HEK293 (cell line): Measurements from ENCODE around the gene RBMS1.

Experiments used
- CTCF ChIA-PET: fragments of 350-600 bp; formaldehyde crosslinking; extraction: SDS; loops from one replicate; lab custom pipeline; 2021; ENCODE audit warnings: antibody characterized with exemption; lab: Yijun Ruan, JAX
- POLR2A ChIA-PET: fragments of 300-600 bp; formaldehyde crosslinking; extraction: SDS; loops from one replicate; lab custom pipeline; 2020; ENCODE audit warnings: antibody characterized with exemption, inconsistent platforms; lab: Yijun Ruan, JAX
- H3K27ac ChIP-seq: fragments of 200-500 bp; sonication (Bioruptor generic); 2 replicates; pipeline ENCODE4 v1.5.1; 2014; ENCODE audit warnings: low read depth, low read length, control low read depth, inconsistent platforms; ENCODE audit errors: extremely low read depth
- H3K36me3 ChIP-seq, 2 experiments: fragments of 200-500 bp in 1 of 2; sonication (Bioruptor generic) in 1 of 2; 1 replicate in 1 of 2; 2 replicates in 1 of 2; pipeline ENCODE4 v1.5.1; 2014 to 2017; ENCODE audit warnings: inconsistent platforms in 2 of 2, low read length in 2 of 2; ENCODE audit not compliant: control insufficient read depth in 2 of 2, insufficient read depth in 1 of 2
- H3K4me1 ChIP-seq: fragments of 200-500 bp; sonication (Bioruptor generic); 2 replicates; pipeline ENCODE4 v1.5.1; 2014; ENCODE audit warnings: mild to moderate bottlenecking, low read length, inconsistent platforms; ENCODE audit not compliant: control insufficient read depth, insufficient read depth
- H3K4me3 ChIP-seq: 2 replicates; pipeline ENCODE4 v1.5.1; 2011; ENCODE audit warnings: low read depth, mild to moderate bottlenecking, control low read depth, low read length, moderate library complexity
- H3K9me3 ChIP-seq: fragments of 200-500 bp; sonication (Bioruptor generic); 2 replicates; pipeline ENCODE4 v1.5.1; 2014; ENCODE audit warnings: low read depth, low read length, inconsistent platforms; ENCODE audit not compliant: control insufficient read depth, insufficient read depth
- KLF16 ChIP-seq: fragments of 450-650 bp; formaldehyde crosslinking; IDR thresholded peaks from 2 replicates; pipeline ENCODE4 v1.5.1; 2017; ENCODE audit warnings: missing biosample characterization, missing genetic modification characterization
- OSR2 ChIP-seq: fragments of 450-650 bp; formaldehyde crosslinking; IDR thresholded peaks from 2 replicates; pipeline ENCODE4 v1.5.1; 2016; ENCODE audit warnings: missing biosample characterization, missing genetic modification characterization
- OVOL3 ChIP-seq: fragments of 450-650 bp; formaldehyde crosslinking; IDR thresholded peaks from 2 replicates; pipeline ENCODE4 v1.5.1; 2016; ENCODE audit warnings: missing biosample characterization, missing genetic modification characterization
- SALL2 ChIP-seq: fragments of 450-650 bp; formaldehyde crosslinking; IDR thresholded peaks from 2 replicates; pipeline ENCODE4 v1.5.0; 2017; ENCODE audit warnings: missing biosample characterization, mild to moderate bottlenecking, missing genetic modification characterization, borderline replicate concordance
- ZNF121 ChIP-seq: fragments of 450-650 bp; formaldehyde crosslinking; IDR thresholded peaks from 2 replicates; pipeline ENCODE4 v1.5.1; 2016; ENCODE audit warnings: missing biosample characterization, missing genetic modification characterization
- ZNF175 ChIP-seq: fragments of 450-650 bp; formaldehyde crosslinking; IDR thresholded peaks from 2 replicates; pipeline ENCODE4 v1.5.1; 2016; ENCODE audit warnings: missing biosample characterization, missing genetic modification characterization
- ZNF2 ChIP-seq: fragments of 450-650 bp; formaldehyde crosslinking; IDR thresholded peaks from 2 replicates; pipeline ENCODE4 v1.5.1; 2016; ENCODE audit warnings: missing biosample characterization, missing genetic modification characterization
- ZNF416 ChIP-seq: fragments of 450-650 bp; formaldehyde crosslinking; IDR thresholded peaks from 2 replicates; pipeline ENCODE4 v1.5.1; 2016; ENCODE audit warnings: missing biosample characterization, missing genetic modification characterization
- ZNF48 ChIP-seq: fragments of 450-650 bp; formaldehyde crosslinking; IDR thresholded peaks from 2 replicates; pipeline ENCODE4 v1.5.1; 2016; ENCODE audit warnings: missing biosample characterization, missing genetic modification characterization
- ZNF501 ChIP-seq: fragments of 450-650 bp; formaldehyde crosslinking; IDR thresholded peaks from 2 replicates; pipeline ENCODE4 v1.5.1; 2016; ENCODE audit warnings: missing biosample characterization, missing genetic modification characterization
- ZNF548 ChIP-seq: fragments of 450-650 bp; formaldehyde crosslinking; IDR thresholded peaks from 2 replicates; pipeline ENCODE4 v1.5.1; 2016; ENCODE audit warnings: missing biosample characterization, missing genetic modification characterization
- ZNF558 ChIP-seq: fragments of 450-650 bp; formaldehyde crosslinking; IDR thresholded peaks from 2 replicates; pipeline ENCODE4 v1.5.1; 2016; ENCODE audit warnings: missing biosample characterization, missing genetic modification characterization
- ZNF560 ChIP-seq: fragments of 450-650 bp; formaldehyde crosslinking; IDR thresholded peaks from 2 replicates; pipeline ENCODE4 v1.5.1; 2017; ENCODE audit warnings: missing biosample characterization, missing genetic modification characterization, borderline replicate concordance
- ZNF629 ChIP-seq: fragments of 450-650 bp; formaldehyde crosslinking; IDR thresholded peaks from 2 replicates; pipeline ENCODE4 v1.5.1; 2017; ENCODE audit warnings: missing biosample characterization, missing genetic modification characterization
- ZNF654 ChIP-seq: fragments of 450-650 bp; formaldehyde crosslinking; IDR thresholded peaks from 2 replicates; pipeline ENCODE4 v1.5.1; 2016; ENCODE audit warnings: low read depth, missing biosample characterization, missing genetic modification characterization
- ZNF677 ChIP-seq: fragments of 450-650 bp; IDR thresholded peaks from 2 replicates; pipeline ENCODE4 v1.5.0; 2018; ENCODE audit warnings: missing biosample characterization, mild to moderate bottlenecking, missing genetic modification characterization, moderate library complexity
- ZNF785 ChIP-seq: fragments of 450-650 bp; formaldehyde crosslinking; IDR thresholded peaks from 2 replicates; pipeline ENCODE4 v1.5.1; 2016; ENCODE audit warnings: missing biosample characterization, missing genetic modification characterization
- TF ChIP-seq, protein P1 (sequence below): fragments of 450-650 bp; formaldehyde crosslinking; IDR thresholded peaks from 2 replicates; pipeline ENCODE4 v1.5.1; 2016; ENCODE audit warnings: missing biosample characterization, missing genetic modification characterization
- TF ChIP-seq, protein P2 (sequence below): fragments of 450-650 bp; formaldehyde crosslinking; conservative IDR thresholded peaks from 2 replicates; pipeline ENCODE4 v1.5.1; 2016; ENCODE audit warnings: low read depth, missing biosample characterization, missing genetic modification characterization
- TF ChIP-seq, protein P3 (sequence below): fragments of 450-650 bp; formaldehyde crosslinking; IDR thresholded peaks from 2 replicates; pipeline ENCODE4 v1.5.1; 2016; ENCODE audit warnings: missing biosample characterization, missing genetic modification characterization, borderline replicate concordance
- TF ChIP-seq, protein P4 (sequence below): fragments of 450-650 bp; formaldehyde crosslinking; IDR thresholded peaks from 2 replicates; pipeline ENCODE4 v1.5.1; 2017; ENCODE audit warnings: missing biosample characterization, missing genetic modification characterization

The RBMS1 gene

DNA sequence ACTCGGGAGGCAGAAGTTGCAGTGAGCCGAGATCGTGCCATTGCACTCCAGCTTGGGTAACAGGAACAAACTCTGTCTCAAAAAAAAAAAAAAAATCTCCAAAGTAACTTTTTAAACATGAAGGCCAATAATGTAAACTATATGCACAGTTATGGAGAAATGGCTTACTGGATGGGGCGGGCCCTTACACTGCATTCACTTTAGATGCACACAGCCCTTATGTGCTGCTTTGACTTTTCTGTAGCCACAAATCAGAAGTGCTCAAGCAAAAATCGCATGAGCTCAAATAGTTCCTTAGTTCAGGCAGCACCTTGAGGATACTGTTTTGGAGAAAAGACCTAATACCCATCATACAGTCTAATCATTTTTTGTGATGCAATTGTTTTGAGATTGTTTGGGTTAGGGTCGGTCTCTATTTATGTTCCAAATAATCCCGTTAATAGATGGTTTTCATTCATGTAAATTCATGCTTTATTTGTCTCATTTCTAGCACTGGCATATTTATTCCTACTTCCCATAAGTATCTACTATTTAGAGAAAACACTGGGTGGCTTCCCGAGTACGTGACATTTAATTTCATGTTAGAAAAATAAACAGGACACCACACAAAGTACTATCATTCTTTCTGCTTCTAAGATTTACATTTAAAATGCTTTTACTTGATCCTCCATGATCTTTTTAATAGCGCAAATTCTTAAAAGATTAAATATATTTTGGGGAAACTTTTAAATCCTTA lies 34.7 kb downstream of the RBMS1 start:
- H3K36me3 ChIP-seq = no peaks in the 10 kb centered on the region; a peak in 1 of 3 replicates
- H3K4me1 ChIP-seq = peaks cover 15% of the 10 kb centered on the region
- no peak overlapping the region for H3K27ac ChIP-seq
- ChIA-PET POLR2A (no interaction called here), CTCF (no interaction called here)
- no peak overlapping the region for H3K4me3 ChIP-seq
- TF ChIP-seq, protein P1, sequence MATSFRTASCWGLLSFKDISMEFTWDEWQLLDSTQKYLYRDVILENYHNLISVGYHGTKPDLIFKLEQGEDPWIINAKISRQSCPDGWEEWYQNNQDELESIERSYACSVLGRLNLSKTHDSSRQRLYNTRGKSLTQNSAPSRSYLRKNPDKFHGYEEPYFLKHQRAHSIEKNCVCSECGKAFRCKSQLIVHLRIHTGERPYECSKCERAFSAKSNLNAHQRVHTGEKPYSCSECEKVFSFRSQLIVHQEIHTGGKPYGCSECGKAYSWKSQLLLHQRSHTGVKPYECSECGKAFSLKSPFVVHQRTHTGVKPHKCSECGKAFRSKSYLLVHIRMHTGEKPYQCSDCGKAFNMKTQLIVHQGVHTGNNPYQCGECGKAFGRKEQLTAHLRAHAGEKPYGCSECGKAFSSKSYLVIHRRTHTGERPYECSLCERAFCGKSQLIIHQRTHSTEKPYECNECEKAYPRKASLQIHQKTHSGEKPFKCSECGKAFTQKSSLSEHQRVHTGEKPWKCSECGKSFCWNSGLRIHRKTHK = no peak
- TF ChIP-seq ZNF175 (tag by site-specific recombination) (no peak), ZNF560 (tag by site-specific recombination) (no peak), ZNF416 (tag by site-specific recombination) (no peak), ZNF548 (tag by site-specific recombination) (no peak), ZNF48 (tag by site-specific recombination) (no peak), ZNF2 (tag by site-specific recombination) (no peak), ZNF629 (tag by site-specific recombination) (no peak), OVOL3 (tag by site-specific recombination) (no peak), ZNF558 (tag by site-specific recombination) (no peak), ZNF785 (tag by site-specific recombination) (no peak), ZNF501 (tag by site-specific recombination) (no peak), ZNF121 (tag by site-specific recombination) (no peak)
- TF ChIP-seq, protein P2, sequence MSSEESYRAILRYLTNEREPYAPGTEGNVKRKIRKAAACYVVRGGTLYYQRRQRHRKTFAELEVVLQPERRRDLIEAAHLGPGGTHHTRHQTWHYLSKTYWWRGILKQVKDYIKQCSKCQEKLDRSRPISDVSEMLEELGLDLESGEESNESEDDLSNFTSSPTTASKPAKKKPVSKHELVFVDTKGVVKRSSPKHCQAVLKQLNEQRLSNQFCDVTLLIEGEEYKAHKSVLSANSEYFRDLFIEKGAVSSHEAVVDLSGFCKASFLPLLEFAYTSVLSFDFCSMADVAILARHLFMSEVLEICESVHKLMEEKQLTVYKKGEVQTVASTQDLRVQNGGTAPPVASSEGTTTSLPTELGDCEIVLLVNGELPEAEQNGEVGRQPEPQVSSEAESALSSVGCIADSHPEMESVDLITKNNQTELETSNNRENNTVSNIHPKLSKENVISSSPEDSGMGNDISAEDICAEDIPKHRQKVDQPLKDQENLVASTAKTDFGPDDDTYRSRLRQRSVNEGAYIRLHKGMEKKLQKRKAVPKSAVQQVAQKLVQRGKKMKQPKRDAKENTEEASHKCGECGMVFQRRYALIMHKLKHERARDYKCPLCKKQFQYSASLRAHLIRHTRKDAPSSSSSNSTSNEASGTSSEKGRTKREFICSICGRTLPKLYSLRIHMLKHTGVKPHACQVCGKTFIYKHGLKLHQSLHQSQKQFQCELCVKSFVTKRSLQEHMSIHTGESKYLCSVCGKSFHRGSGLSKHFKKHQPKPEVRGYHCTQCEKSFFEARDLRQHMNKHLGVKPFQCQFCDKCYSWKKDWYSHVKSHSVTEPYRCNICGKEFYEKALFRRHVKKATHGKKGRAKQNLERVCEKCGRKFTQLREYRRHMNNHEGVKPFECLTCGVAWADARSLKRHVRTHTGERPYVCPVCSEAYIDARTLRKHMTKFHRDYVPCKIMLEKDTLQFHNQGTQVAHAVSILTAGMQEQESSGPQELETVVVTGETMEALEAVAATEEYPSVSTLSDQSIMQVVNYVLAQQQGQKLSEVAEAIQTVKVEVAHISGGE (tag by site-specific recombination) = no peak
- TF ChIP-seq, protein P3, sequence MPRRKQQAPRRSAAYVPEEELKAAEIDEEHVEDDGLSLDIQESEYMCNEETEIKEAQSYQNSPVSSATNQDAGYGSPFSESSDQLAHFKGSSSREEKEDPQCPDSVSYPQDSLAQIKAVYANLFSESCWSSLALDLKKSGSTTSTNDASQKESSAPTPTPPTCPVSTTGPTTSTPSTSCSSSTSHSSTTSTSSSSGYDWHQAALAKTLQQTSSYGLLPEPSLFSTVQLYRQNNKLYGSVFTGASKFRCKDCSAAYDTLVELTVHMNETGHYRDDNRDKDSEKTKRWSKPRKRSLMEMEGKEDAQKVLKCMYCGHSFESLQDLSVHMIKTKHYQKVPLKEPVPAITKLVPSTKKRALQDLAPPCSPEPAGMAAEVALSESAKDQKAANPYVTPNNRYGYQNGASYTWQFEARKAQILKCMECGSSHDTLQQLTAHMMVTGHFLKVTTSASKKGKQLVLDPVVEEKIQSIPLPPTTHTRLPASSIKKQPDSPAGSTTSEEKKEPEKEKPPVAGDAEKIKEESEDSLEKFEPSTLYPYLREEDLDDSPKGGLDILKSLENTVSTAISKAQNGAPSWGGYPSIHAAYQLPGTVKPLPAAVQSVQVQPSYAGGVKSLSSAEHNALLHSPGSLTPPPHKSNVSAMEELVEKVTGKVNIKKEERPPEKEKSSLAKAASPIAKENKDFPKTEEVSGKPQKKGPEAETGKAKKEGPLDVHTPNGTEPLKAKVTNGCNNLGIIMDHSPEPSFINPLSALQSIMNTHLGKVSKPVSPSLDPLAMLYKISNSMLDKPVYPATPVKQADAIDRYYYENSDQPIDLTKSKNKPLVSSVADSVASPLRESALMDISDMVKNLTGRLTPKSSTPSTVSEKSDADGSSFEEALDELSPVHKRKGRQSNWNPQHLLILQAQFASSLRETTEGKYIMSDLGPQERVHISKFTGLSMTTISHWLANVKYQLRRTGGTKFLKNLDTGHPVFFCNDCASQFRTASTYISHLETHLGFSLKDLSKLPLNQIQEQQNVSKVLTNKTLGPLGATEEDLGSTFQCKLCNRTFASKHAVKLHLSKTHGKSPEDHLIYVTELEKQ = no peak
- H3K9me3 ChIP-seq = no peaks in the 10 kb centered on the region

DNA sequence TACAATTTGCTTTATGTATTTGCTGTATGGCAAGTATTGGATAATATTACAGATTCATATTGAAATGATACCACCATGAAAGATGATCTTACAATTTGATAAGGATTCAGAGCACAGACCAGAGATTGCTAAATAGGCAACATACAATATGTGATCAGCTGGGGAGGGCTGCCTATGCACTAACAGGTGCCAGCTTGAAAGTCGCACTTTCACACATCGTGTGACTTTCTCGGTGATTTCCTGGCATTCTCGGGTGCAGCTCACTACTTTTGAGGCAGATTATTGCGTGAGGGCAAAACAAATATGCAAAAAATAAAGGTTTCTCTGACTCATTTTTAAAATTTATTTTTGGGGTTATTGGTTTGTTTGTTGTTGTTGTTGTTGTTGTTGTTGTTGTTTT lies 36.0 kb downstream of the RBMS1 start:
- Histone ChIP-seq H3K4me3 (no peak overlapping the region), H3K36me3 (no peaks in the 10 kb centered on the region; a peak in 1 of 3 replicates), H3K27ac (no peak overlapping the region), H3K9me3 (no peaks in the 10 kb centered on the region), H3K4me1 (peaks cover 17% of the 10 kb centered on the region)
- CTCF ChIA-PET = no interaction called here
- POLR2A ChIA-PET = no interaction called here
- no peak for TF ChIP-seq ZNF654 (tag by site-specific recombination)
- TF ChIP-seq SALL2 = no peak
- no peak for TF ChIP-seq KLF16 (tag by site-specific recombination)
- no peak for TF ChIP-seq ZNF677 (tag by site-specific recombination)
- TF ChIP-seq, protein P1 = no peak
- TF ChIP-seq, protein P4, sequence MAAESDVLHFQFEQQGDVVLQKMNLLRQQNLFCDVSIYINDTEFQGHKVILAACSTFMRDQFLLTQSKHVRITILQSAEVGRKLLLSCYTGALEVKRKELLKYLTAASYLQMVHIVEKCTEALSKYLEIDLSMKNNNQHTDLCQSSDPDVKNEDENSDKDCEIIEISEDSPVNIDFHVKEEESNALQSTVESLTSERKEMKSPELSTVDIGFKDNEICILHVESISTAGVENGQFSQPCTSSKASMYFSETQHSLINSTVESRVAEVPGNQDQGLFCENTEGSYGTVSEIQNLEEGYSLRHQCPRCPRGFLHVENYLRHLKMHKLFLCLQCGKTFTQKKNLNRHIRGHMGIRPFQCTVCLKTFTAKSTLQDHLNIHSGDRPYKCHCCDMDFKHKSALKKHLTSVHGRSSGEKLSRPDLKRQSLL (tag by site-specific recombination) = no peak
- TF ChIP-seq ZNF501 (tag by site-specific recombination) = no peak
- no peak for TF ChIP-seq OSR2 (tag by site-specific recombination)
